ENCODE measurements around the gene MPZL1. TPM values are rescaled to one million over a fixed set of nuclear protein-coding genes. Genes with fewer than 3 reads are reported as not detected.

MPZL1 gene
- total and polyA plus RNA-seq, 2 of the 8 experiments (the other 6 are each of a cell fraction or from before 2014, with no cell fraction given) = 37.8 to 120 TPM

- DNase-seq (ENCODE audit: low read depth in 1 of 2, low spot score in 2 of 2) (no peak), FAIRE-seq (no peak)
- peaks cover 0 to 2% (median 1%) of the 10 kb centered on the region in 4 experiments; a peak in 1 of 7 replicates for H3K4me1 ChIP-seq (replicated peaks in 1 of 4; ENCODE audit: control insufficient read depth in 3 of 4, insufficient read depth in 4 of 4, low read length in 3 of 4)
- H2BK15ac ChIP-seq (ENCODE audit: low read length) = no peak overlapping the region
- H3K23ac ChIP-seq (ENCODE audit: insufficient read length) = no peak overlapping the region
- no peak overlapping the region for H3K18ac ChIP-seq (ENCODE audit: extremely low read depth, low read length)
- H2BK120ac ChIP-seq (replicated peaks; ENCODE audit: low read depth, low read length) = no peak overlapping the region
- H3K23me2 ChIP-seq (ENCODE audit: low read depth, low read length) = no peaks in the 10 kb centered on the region
- no peak overlapping the region for H4K91ac ChIP-seq (replicated peaks; ENCODE audit: insufficient read length, low read length)
- ChIA-PET POLR2A (ENCODE audit: partially characterized antibody) (interaction anchor here (0.6 to 1.4 kb wide), 2 partner anchors 15 to 450 kb away, joined by 4 read pairs; partner anchors contain the start of gene TIPRL), CTCF (ENCODE audit: partially characterized antibody) (interaction anchor here (0.7 to 1.2 kb wide), 2 partner anchors 353 to 401 kb away, joined by 4 to 6 read pairs; no protein-coding TSS in a partner anchor)
- peaks cover 3 to 82% of the 10 kb centered on the region in 2 experiments; a peak in 2 of 4 replicates for H3K79me2 ChIP-seq (ENCODE audit: control insufficient read depth in 1 of 2, insufficient read depth in 2 of 2, low read length in 2 of 2)
- no peak overlapping the region for H2AFZ ChIP-seq (ENCODE audit: low read length)
- H3K4me2 ChIP-seq (ENCODE audit: insufficient read depth in 1 of 2, low read depth in 2 of 2, low read length in 2 of 2) = no peak overlapping the region
- H4K8ac ChIP-seq (ENCODE audit: extremely low read depth, insufficient read depth, low read length) = no peak overlapping the region
- peaks cover 7 to 20% of the 10 kb centered on the region in 2 experiments for H4K20me1 ChIP-seq (replicated peaks in 1 of 2; ENCODE audit: control insufficient read depth in 1 of 2, insufficient read depth in 2 of 2, low read length in 2 of 2)
- H3K36me3 ChIP-seq (ENCODE audit: control insufficient read depth in 2 of 4, insufficient read depth in 4 of 4, low read length in 3 of 4) = peaks cover 0 to 13% (median 4%) of the 10 kb centered on the region in 4 experiments; a peak in 4 of 8 replicates
- H3K27me3 ChIP-seq (replicated peaks in 1 of 4; ENCODE audit: control insufficient read depth in 3 of 4, extremely low read depth in 1 of 4, insufficient read depth in 3 of 4, low read length in 3 of 4) = no peaks in the 10 kb centered on the region
- H3K4ac ChIP-seq (replicated peaks; ENCODE audit: insufficient read length, low read depth, low read length) = no peak overlapping the region
- H2AK5ac ChIP-seq (ENCODE audit: low read depth, low read length) = no peak overlapping the region
- no peak overlapping the region for H3K9ac ChIP-seq (replicated peaks in 1 of 4; ENCODE audit: extremely low read depth in 1 of 4, low read depth in 3 of 4, low read length in 3 of 4)
- no peak overlapping the region for H3K4me3 ChIP-seq (ENCODE audit: extremely low read depth in 1 of 4, insufficient read depth in 2 of 4, low read depth in 3 of 4, low read length in 4 of 4)
- no peak overlapping the region for H3K14ac ChIP-seq (ENCODE audit: insufficient read length)
- H3K79me1 ChIP-seq (ENCODE audit: low read depth, low read length) = peaks cover 12% of the 10 kb centered on the region
- H3K27ac ChIP-seq (ENCODE audit: low read depth, low read length) = no peak overlapping the region
- WGBS, 2 experiments (ENCODE audit: extremely low coverage in 1 of 2, insufficient coverage in 1 of 2, insufficient read length in 1 of 2, insufficient replicate concordance in 2 of 2, low coverage in 1 of 2, low lambda C conversion rate in 2 of 2, missing lambda C conversion rate in 1 of 2) = 91% methylated on average over 8 of the region's 8 CpGs; no CpG with 5 or more reads in 1 of the 2 experiments
- no peak overlapping the region for H2BK5ac ChIP-seq (ENCODE audit: low read depth, low read length)
- no peak overlapping the region for H2BK12ac ChIP-seq (ENCODE audit: low read depth, low read length)
- no peak overlapping the region for H2BK20ac ChIP-seq (ENCODE audit: low read length)
- no peak overlapping the region for H3K56ac ChIP-seq (replicated peaks; ENCODE audit: insufficient read length, low read depth, low read length)
- no peak overlapping the region for H4K5ac ChIP-seq (ENCODE audit: insufficient read length, low read depth, low read length)
- H3K9me3 ChIP-seq (ENCODE audit: insufficient read depth in 2 of 2, low read depth in 1 of 2, low read length in 1 of 2) = no peaks in the 10 kb centered on the region
- TF ChIP-seq GTF2F1 (IDR thresholded peaks at IDR 0.05; ENCODE audit: borderline replicate concordance, low read depth, low read length) (no peak), ATF2 (IDR thresholded peaks at IDR 0.05; ENCODE audit: low read length) (no peak)
Measured at GRCh38 chr1:167728818-167729410, 7.1 kb downstream of the MPZL1 start.
